ENCODE data around the gene FAM89A.

GRCh38 chr1:231057410-231057809 lies 17.4 kb upstream of the FAM89A start:
- TF ChIP-seq EZH2phosphoT487 (IDR thresholded peaks at IDR 0.05; ENCODE audit: borderline replicate concordance) (no peak), CEBPB (IDR thresholded peaks at IDR 0.05; ENCODE audit: low read depth) (no peak), CTCF (IDR thresholded peaks at IDR 0.05 in 2 of 3, conservative IDR thresholded peaks at IDR 0.05 in 1 of 3; ENCODE audit: borderline replicate concordance in 1 of 3, insufficient read depth in 1 of 3, low read depth in 2 of 3, low read length in 2 of 3) (no peak), EZH2 (IDR thresholded peaks at IDR 0.05) (no peak), POLR2A (IDR thresholded peaks at IDR 0.05; ENCODE audit: borderline replicate concordance, extremely low read depth, insufficient read depth, insufficient read length) (no peak), SIN3A (IDR thresholded peaks at IDR 0.05; ENCODE audit: low read depth) (no peak), FOSL1 (IDR thresholded peaks at IDR 0.05; ENCODE audit: low read depth) (no peak), RAD21 (IDR thresholded peaks at IDR 0.05; ENCODE audit: low read depth) (no peak; the same call in 1 of the 2 replicates), YY1 (IDR thresholded peaks at IDR 0.05; ENCODE audit: extremely low read depth, insufficient replicate concordance, low read depth, low read length) (no peak), REST (IDR thresholded peaks at IDR 0.05; ENCODE audit: low read depth) (no peak)

All from HCT116 (cell line).